PC-3 (cell line): Measurements from ENCODE around the gene TMEM45B. TPM values are rescaled to one million over a fixed set of nuclear protein-coding genes. Genes with fewer than 3 reads are reported as not detected.
A peak's percentile ranks its signal among the peaks of the same experiment; 100 is the strongest.
"Not testable (repeated sequence)": the region's sequence is repeated elsewhere in the genome, so short reads cannot be mapped to it uniquely, and the experiment has no call there.

Experiments used
- ATAC-seq: fragments of 200-7000 bp; cut with Tn5 transposase; 2 replicates; pipeline ENCODE4 v1.9.1; 2020; ENCODE audit warnings: mild to moderate bottlenecking, moderate library complexity
- BruUV-seq: library from RNA; stranded (reverse); fragments of 400-500 nt; replicated peaks from 2 replicates; lab custom pipeline; 2021; lab: Mats Ljungman, UMichigan
- CTCF ChIA-PET: fragments of 300-600 bp; sonication (Branson Sonifier 250); formaldehyde crosslinking; loops from one replicate; lab custom pipeline; 2022; ENCODE audit warnings: antibody characterized with exemption; lab: Charles Lee
- POLR2A ChIA-PET: fragments of 300-600 bp; sonication (Branson Sonifier 250); formaldehyde crosslinking; loops from one replicate; lab custom pipeline; 2022; ENCODE audit warnings: antibody characterized with exemption; ENCODE audit not compliant: unreplicated experiment; lab: Charles Lee
- DNase-seq: peaks from one replicate; pipeline ENCODE4 v3.0.0-alpha.2; 2015
- H2AFZ ChIP-seq: fragments of 300-600 bp; sonication (generic); 2 replicates; pipeline ENCODE4 v1.6.0; 2016; ENCODE audit warnings: antibody characterized with exemption, low read length
- H3F3A ChIP-seq: fragments of 300-600 bp; sonication (generic); one replicate; pipeline ENCODE4 v1.6.0; 2017; ENCODE audit warnings: antibody characterized with exemption, low read length, control low read depth, mild to moderate bottlenecking; ENCODE audit not compliant: unreplicated experiment
- H3K27ac ChIP-seq: fragments of 300-600 bp; sonication (generic); 2 replicates; pipeline ENCODE4 v1.5.1; 2016; ENCODE audit warnings: mild to moderate bottlenecking, low read length
- H3K27me3 ChIP-seq: fragments of 300-600 bp; sonication (generic); 2 replicates; pipeline ENCODE4 v1.6.1; 2016; ENCODE audit warnings: low read length, mixed read lengths
- H3K36me3 ChIP-seq: fragments of 300-600 bp; sonication (generic); 2 replicates; pipeline ENCODE4 v1.6.1; 2016; ENCODE audit warnings: low read depth, mixed run types, low read length, mixed read lengths
- H3K4me1 ChIP-seq: fragments of 300-600 bp; sonication (generic); 2 replicates; pipeline ENCODE4 v1.5.1; 2016; ENCODE audit warnings: low read length; ENCODE audit not compliant: insufficient read depth
- H3K4me2 ChIP-seq: fragments of 300-600 bp; sonication (generic); 2 replicates; pipeline ENCODE4 v1.6.0; 2016; ENCODE audit warnings: low read length
- H3K4me3 ChIP-seq: fragments of 300-600 bp; sonication (generic); 2 replicates; pipeline ENCODE4 v1.5.1; 2016; ENCODE audit warnings: mild to moderate bottlenecking, low read length, mixed read lengths
- H3K79me2 ChIP-seq: fragments of 300-600 bp; sonication (generic); 2 replicates; pipeline ENCODE4 v1.6.1; 2017; ENCODE audit warnings: low read length, mixed read lengths
- H3K9ac ChIP-seq: fragments of 300-600 bp; sonication (generic); 2 replicates; pipeline ENCODE4 v1.6.0; 2016; ENCODE audit warnings: mild to moderate bottlenecking, low read length
- H3K9me2 ChIP-seq: fragments of 300-600 bp; sonication (generic); replicated peaks from 2 replicates; pipeline ENCODE4 v1.6.1; 2016; ENCODE audit warnings: mixed run types, low read length, mixed read lengths
- H3K9me3 ChIP-seq: fragments of 300-600 bp; sonication (generic); 2 replicates; pipeline ENCODE4 v1.6.1; 2016; ENCODE audit warnings: low read length, mixed read lengths
- H4K20me1 ChIP-seq: fragments of 300-600 bp; sonication (generic); 2 replicates; pipeline ENCODE4 v1.6.1; 2016; ENCODE audit warnings: low read length, mixed read lengths
- CTCF ChIP-seq: fragments of 300-600 bp; sonication (generic); conservative IDR thresholded peaks from 2 replicates; pipeline ENCODE4 v1.5.1; 2017; ENCODE audit warnings: antibody characterized with exemption, low read depth, mild to moderate bottlenecking, low read length
- EZH2 ChIP-seq: fragments of 300-600 bp; sonication (generic); IDR thresholded peaks from one replicate; pipeline ENCODE4 v1.6.1; 2017; ENCODE audit warnings: antibody characterized with exemption, mild to moderate bottlenecking, low read length; ENCODE audit not compliant: unreplicated experiment
- EZH2phosphoT487 ChIP-seq: fragments of 300-600 bp; sonication (generic); IDR thresholded peaks from 2 replicates; pipeline ENCODE4 v1.6.1; 2018; ENCODE audit warnings: mild to moderate bottlenecking, antibody characterized with exemption, low read length, borderline replicate concordance
- intact Hi-C: fragments of 100-400 bp; cut with micrococcal nuclease; formaldehyde crosslinking; loops from 2 replicates; pipeline ENCODE4 v1.9.0; 2023
- total RNA-seq: library from RNA; depleted of rRNA; stranded (reverse); fragments of >200 nt; gene quantifications from 2 replicates; pipeline ENCODE4 v1.2.3, GENCODE V29; 2014

TMEM45B gene
- total RNA-seq, 1 experiment from 2014 or later, result 30.4 TPM

GRCh38 chr11:129779342-129779741 is 36.3 kb upstream of the TMEM45B start:
- H3K4me3 ChIP-seq, result no peak overlapping the region
- H4K20me1 ChIP-seq, result no peaks in the 10 kb centered on the region
- ATAC-seq (no peak), DNase-seq (no peak)
- POLR2A ChIA-PET, result no interaction called here
- no peaks in the 10 kb centered on the region for H3K79me2 ChIP-seq
- H3K4me1 ChIP-seq, result no peaks in the 10 kb centered on the region
- no peak overlapping the region for H3K4me2 ChIP-seq
- H3K27ac ChIP-seq, result no peak overlapping the region
- intact Hi-C loops, result no loop called here
- no peaks in the 10 kb centered on the region for H3K9me2 ChIP-seq
- no peaks in the 10 kb centered on the region for H3K9me3 ChIP-seq
- TF ChIP-seq EZH2 (no peak), EZH2phosphoT487 (no peak), CTCF (no peak)
- no peak overlapping the region for H3K9ac ChIP-seq
- H2AFZ ChIP-seq, result no peak overlapping the region; the same call in 1 of the 2 replicates
- no TSS peak for BruUV-seq
- CTCF ChIA-PET, result no interaction called here
- no peaks in the 10 kb centered on the region for H3K27me3 ChIP-seq
- H3K36me3 ChIP-seq, result no peaks in the 10 kb centered on the region
- no peaks in the 10 kb centered on the region for H3F3A ChIP-seq

- POLR2A ChIA-PET, result interaction anchor here (1.0 kb wide), 1 partner anchor 43 kb away, joined by 3 read pairs; no protein-coding TSS in a partner anchor
- no peaks in the 10 kb centered on the region for H4K20me1 ChIP-seq
- BruUV-seq, result TSS peak; percentile 50
- H3K27ac ChIP-seq, result peak overlapping the region; percentile 45
- no peak overlapping the region for H2AFZ ChIP-seq
- H3F3A ChIP-seq, result no peaks in the 10 kb centered on the region
- no peak overlapping the region for H3K4me3 ChIP-seq
- intact Hi-C loops, result loop anchor here (1.0 to 5.0 kb wide), 4 partner anchors 62 to 347 kb away; partner anchors contain the start of gene PRDM10
- no peaks in the 10 kb centered on the region for H3K36me3 ChIP-seq
- no peak overlapping the region for H3K4me2 ChIP-seq
- H3K9ac ChIP-seq, result peak overlapping the region; percentile 32; the same call in 1 of the 2 replicates
- TF ChIP-seq EZH2 (no peak), CTCF (peak; percentile 90)
- no peaks in the 10 kb centered on the region for H3K27me3 ChIP-seq
- DNase-seq (peak; percentile 86), ATAC-seq (peak; percentile 49)
- no peaks in the 10 kb centered on the region for H3K9me3 ChIP-seq
- H3K79me2 ChIP-seq, result no peaks in the 10 kb centered on the region
- H3K4me1 ChIP-seq, result peaks cover 34% of the 10 kb centered on the region
- CTCF ChIA-PET, result interaction anchor here (0.9 to 1.8 kb wide), 2 partner anchors 43 to 60 kb away, joined by 6 read pairs; no protein-coding TSS in a partner anchor
- H3K9me2 ChIP-seq, result no peaks in the 10 kb centered on the region
Observed at GRCh38 chr11:129785383-129786111, 30.1 kb upstream of the TMEM45B start.

GRCh38 chr11:129786112-129786416 is 29.6 kb upstream of the TMEM45B start:
- BruUV-seq, H3K4me3 ChIP-seq, H3F3A ChIP-seq, H3K36me3 ChIP-seq, ATAC-seq, H4K20me1 ChIP-seq, H3K9me3 ChIP-seq, H2AFZ ChIP-seq, H3K79me2 ChIP-seq, H3K9me2 ChIP-seq, H3K4me2 ChIP-seq, H3K27me3 ChIP-seq, DNase-seq: not testable (repeated sequence)
- Histone ChIP-seq H3K4me1 (peaks cover 36% of the 10 kb centered on the region), H3K9ac (peak overlapping the region; percentile 32; the same call in 1 of the 2 replicates), H3K27ac (peak overlapping the region; percentile 45)
- intact Hi-C loops, result loop anchor here (2.0 to 5.0 kb wide), 3 partner anchors 61 to 347 kb away; partner anchors contain the start of gene PRDM10
- ChIA-PET CTCF (interaction anchor here (0.9 to 1.8 kb wide), 2 partner anchors 42 to 59 kb away, joined by 6 read pairs; no protein-coding TSS in a partner anchor), POLR2A (interaction anchor here (0.5 to 1.0 kb wide), 2 partner anchors 42 to 109 kb away, joined by 3 read pairs; no protein-coding TSS in a partner anchor)
